ENCODE data around the gene SLC34A3.

Gene SLC34A3

DNA sequence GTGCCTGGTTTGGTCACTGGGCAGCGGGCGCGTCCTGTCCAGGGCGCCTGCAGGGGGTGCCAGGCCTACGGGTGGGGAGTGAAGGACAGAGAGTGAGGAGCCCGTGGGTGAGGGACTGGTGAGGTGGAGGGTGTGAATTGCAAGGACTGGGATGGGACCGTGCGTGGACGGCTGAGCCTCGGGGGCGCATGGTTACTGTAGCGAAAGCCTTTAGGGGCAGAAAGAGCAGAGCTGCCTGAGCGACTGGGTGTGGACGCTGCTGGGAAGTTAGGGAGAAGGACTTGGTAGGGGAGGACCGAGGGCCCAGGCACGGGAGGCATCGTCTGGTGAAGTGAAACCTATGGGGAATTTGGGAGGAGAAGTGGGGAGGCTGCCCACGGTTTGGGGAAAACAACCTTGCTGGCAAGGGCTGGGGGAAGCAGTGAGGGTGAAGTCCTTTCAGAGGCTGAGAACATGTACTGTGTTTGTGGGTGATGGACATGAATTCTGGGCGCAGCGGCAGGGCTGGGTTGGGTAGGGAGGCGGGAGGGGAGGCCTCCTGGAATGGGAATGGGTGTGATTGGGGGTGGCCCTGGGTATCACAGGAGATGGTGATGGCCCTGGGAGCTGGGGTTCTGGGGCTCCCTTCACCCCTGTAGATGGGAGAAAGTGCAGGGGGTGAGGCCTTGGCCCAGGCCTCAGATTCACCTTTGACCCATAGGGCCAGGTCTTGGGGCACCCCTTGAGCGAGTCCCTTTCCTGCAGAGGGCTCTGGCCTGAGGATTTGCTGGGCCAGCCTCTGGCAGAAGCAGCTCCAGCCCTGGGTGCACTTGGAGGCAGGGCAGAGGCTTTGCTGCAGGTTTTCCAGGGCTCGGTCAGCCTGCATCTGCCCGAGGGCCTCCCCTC is 45.1 kb downstream of the SLC34A3 start:
- no peak for DNase-seq (ENCODE audit: low spot score)

DNA sequence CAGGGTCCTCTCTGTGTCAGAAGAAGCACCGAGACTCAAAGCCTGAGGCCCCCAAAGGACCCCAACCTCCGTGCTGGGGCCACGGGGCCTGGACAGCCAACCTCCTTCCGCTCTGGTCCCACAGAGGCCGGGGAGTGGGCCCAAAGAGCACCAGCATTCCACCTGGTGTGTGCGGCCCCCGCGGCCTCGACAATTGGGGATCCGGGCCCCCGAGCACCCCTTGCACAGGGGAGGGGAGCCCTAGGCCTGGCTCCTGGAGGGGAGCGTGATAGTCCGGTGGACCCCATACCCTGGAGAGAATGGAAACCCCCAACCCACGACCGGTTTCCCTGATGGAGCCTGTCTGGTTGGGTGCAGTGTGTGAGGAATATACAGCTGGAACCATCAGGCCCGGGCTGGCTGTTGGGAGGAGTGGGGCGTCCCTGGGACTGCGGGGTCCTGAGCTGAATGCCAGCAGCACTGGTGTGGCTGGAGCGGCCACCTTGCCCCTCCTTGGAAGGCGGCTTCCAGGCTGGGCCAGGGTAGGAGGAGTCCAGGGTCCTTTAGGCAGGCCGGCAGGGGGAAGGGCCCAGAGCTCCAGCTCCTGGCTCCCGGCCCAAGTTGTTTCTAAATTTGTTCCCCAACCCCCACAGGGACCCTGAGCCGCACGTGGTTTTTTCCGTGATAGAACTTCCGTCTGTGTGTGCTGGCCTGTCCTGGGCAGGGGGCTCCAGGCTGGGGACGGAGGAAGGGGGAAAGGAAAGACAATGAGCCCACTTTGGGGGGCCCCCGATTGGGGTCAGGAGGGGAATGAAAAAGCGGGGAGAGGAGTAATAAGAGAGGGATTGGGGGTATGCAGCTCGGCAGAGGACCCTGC is 46.0 kb downstream of the SLC34A3 start:
- DNase-seq (ENCODE audit: low spot score): no peak

DNA sequence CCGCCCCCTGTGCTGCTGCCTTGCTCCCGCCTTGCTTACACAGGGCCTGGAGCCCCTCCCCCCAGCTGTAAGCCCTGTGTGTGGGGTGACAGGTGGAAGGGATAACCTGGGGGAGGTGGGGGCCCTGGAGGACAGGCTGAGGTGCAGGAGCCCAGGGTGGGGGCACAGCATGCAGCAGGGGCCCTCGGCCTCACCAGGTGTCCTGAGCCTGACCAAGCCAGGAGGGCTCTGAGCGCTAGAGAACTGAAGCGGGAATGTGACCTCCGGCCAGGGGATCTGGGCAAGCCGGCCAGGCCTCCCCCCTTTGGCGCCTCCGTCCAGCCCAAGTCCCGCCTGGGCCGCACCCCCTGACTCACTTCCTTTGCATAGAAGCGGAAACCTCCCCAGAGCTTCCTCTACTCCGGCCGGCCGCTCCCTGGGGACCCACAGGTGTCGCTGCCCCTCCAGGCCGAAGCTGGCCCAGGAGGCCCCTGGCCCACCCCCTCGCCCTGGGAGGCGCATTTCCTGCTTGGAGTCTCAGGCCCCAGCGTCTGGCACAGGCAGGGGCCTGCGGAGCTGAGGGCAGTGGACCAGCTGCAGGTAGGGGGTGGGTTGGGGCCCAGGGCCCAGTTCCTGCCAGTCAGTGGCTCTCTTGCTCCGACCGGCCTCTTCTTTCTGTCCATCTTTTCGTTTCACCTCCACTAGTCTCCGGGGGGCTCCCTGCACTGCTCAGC is 46.8 kb downstream of the SLC34A3 start, which contains the start of gene TOR4A:
Gene TOR4A, plus strand, starts transcription at position 398 of the 713 bp plus-strand sequence. CDS start 964 bp downstream, outside the sequence.
- DNase-seq (ENCODE audit: low spot score): no peak

- DNase-seq (ENCODE audit: low spot score): no peak
Measured at GRCh38 chr9:137278061-137278701, 47.5 kb downstream of the SLC34A3 start.

DNA sequence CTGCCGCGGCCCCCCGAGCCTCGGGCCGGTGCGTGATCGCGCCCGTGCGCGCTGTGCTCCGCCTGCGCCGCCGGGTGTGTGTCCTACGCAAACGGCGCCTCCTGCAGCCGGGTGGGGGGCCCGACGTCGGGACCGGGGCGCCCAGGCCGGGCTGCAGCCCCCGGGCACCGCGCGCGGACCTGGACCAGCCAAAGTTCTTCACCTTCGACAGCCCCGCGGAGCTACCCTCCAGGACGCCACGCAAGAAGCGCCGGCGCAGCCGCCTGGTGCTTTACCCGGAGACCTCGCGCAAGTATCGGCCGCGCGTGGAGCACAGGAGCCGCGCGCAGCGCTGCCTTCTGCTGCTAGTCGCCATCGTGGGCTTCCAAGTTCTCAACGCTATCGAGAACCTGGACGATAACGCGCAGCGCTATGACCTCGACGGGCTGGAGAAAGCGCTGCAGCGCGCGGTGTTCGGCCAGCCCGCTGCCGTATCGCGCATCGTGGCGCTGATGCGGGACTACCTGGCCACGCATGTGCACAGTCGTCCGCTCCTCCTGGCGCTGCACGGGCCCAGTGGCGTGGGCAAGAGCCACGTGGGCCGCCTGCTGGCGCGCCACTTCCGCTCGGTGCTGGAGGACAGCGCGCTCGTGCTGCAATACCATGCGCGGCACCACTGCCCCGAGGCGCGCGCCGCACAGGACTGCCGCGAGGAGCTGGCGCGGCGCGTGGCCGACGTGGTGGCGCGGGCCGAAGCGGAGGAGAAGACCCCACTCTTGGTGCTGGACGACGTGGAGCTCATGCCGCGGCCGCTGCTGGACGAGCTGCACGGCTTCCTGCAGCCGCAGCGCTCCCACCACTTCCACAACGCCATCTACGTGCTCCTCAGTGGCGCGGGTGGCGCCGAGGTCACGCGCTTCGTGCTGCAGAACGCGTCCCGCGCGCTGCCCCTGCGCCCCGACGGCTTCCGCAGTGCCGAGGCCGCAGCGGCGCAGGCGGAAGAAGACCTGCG is 48.3 kb downstream of the SLC34A3 start:
- no peak for DNase-seq (ENCODE audit: low spot score)

DNA sequence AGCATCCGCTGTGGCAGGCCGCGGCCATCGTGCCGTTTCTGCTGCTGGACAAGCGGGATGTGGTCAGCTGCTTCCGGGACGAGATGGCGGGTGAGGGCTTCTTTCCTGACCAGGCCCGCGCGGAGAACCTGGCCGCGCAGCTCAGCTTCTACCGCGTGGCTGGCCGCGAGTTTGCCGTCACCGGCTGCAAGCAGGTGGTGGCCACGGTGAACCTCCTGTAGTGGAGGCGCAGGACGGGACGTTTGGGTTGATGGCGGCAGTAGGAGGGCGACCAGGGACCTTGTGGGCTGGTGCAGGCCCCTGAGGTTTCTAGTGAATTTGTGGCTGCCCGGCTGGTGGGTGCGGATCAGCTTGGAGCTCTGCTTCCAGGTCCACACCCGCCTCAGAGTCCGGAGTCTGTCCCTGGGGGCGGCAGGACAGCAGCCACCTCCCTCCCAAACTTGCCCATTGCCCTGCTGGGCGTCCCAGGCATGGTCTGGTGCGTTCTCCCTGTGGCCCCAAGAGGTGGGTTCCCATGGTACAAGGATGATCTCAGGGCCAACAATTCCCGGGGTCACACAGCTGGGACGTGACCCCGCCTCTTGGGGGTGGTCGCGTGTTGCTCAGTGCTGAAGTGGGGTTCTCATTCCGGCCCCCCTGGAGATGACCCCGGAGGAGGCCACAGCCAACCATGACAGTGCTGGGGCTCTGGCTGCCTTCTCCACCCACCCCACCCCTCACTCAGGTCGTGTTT is 49.2 kb downstream of the SLC34A3 start:
- no peak for DNase-seq (ENCODE audit: low spot score)

- no peak for DNase-seq (ENCODE audit: low spot score)
Measured at GRCh38 chr9:137280474-137281344, 50.0 kb downstream of the SLC34A3 start.

DNA sequence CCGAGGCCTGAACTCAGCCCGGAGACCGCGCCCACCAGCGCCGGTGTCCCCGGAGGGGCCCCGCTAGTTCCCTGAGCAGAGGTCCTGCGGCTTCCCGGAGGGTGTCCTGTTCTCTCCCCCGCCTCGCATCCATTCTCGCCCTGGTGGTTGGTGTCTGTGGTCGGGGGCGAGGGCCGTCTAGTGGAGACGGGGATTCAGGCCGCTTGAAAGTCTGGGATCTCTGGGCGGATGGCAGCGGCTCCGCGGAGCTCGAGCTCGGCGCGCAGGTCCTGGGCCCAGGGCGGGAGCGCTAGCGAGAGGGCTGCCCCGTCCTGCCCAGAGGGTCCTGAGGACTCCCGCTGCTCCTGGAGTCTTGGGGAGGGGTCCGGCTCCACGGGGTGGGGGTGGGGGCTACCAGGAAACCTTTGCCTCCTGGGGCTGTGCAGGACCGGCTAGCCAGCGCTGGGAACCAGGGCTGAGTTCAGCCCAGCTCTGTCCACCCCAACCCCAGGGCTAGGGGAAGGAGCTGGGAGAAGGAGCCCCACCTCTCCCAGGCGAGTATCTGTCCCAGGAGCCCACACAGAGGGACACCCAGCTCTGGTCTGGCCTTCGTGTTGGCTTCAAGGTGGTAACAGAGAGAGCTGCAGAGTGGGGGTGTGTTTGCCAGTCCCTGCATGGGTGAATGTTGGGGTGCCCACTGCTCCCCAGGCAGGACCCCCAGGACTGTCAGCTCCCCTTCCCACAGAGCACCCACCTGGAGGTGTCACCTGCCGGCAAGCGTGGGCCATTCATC is 50.8 kb downstream of the SLC34A3 start:
- no peak for DNase-seq (ENCODE audit: low spot score)
